HUES6 (cell line): ENCODE data around the gene A1CF.
"Not testable (repeated sequence)": the region's sequence is repeated elsewhere in the genome, so short reads cannot be mapped to it uniquely, and the experiment has no call there.

ENCODE experiments used
- H3K27ac ChIP-seq: 2 replicates; pipeline ENCODE4 v1.7.0; 2013; ENCODE audit warnings: low read depth, mild to moderate bottlenecking, low read length, inconsistent platforms
- H3K27me3 ChIP-seq: 2 replicates; pipeline ENCODE4 v1.6.1; 2013; ENCODE audit warnings: low read length; ENCODE audit not compliant: control insufficient read depth, insufficient read depth
- H3K36me3 ChIP-seq: 2 replicates; pipeline ENCODE4 v1.6.1; 2013; ENCODE audit warnings: low read length; ENCODE audit not compliant: control insufficient read depth, insufficient read depth
- H3K4me1 ChIP-seq: 2 replicates; pipeline ENCODE4 v1.6.1; 2013; ENCODE audit warnings: low read length; ENCODE audit not compliant: control insufficient read depth, insufficient read depth
- H3K4me3 ChIP-seq: 2 replicates; pipeline ENCODE4 v1.5.1; 2013; ENCODE audit warnings: low read depth, low read length
- H3K9ac ChIP-seq: one replicate; pipeline ENCODE4 v1.6.1; 2013; ENCODE audit warnings: mild to moderate bottlenecking, low read length
- H3K9me3 ChIP-seq: 2 replicates; pipeline ENCODE4 v1.6.1; 2013; ENCODE audit warnings: low read depth, low read length; ENCODE audit not compliant: control insufficient read depth, insufficient read depth

The A1CF gene, protein sequence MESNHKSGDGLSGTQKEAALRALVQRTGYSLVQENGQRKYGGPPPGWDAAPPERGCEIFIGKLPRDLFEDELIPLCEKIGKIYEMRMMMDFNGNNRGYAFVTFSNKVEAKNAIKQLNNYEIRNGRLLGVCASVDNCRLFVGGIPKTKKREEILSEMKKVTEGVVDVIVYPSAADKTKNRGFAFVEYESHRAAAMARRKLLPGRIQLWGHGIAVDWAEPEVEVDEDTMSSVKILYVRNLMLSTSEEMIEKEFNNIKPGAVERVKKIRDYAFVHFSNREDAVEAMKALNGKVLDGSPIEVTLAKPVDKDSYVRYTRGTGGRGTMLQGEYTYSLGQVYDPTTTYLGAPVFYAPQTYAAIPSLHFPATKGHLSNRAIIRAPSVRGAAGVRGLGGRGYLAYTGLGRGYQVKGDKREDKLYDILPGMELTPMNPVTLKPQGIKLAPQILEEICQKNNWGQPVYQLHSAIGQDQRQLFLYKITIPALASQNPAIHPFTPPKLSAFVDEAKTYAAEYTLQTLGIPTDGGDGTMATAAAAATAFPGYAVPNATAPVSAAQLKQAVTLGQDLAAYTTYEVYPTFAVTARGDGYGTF

DNA sequence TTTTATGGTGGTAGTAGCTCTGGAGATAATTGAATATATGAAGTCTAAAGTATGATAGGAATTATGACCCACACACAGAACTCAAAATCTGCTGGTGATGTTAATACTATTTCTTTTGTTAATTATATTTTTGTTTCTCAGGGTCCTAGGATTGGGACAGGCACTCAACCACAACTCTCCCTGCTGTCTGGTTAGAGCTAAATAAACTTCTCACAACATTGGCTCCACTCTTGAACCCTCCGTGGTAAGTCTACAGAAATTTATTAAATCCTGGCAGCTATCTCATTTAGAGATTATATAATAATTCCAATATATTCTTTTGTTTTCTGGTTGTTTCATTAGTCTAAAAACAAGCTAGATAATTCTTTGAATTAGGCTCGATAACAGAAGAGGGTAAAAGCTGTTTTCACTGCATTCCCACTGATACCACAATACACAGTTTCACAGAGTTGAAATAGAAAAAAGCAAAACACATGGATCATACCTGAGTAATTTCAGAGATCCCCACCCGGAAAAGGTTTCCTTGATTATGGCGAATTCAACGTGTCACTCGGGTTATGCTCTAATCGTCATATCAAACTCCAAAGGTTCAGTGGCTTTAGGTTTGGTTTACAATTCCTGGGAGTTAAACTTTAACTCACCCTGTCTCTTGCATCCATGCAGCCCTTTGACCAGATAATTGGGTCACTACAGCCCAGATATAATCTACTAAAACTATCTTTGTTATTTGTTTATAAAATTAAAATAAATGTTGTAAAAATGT lies at the start of gene A1CF:
TSS of gene A1CF (minus strand) at position 531 of the 763 bp plus-strand sequence. CDS start 25,687 bp downstream, outside the sequence.
- Histone ChIP-seq H3K4me1 (no peaks in the 10 kb centered on the region), H3K27me3 (no peaks in the 10 kb centered on the region), H3K9me3 (no peaks in the 10 kb centered on the region), H3K36me3 (no peaks in the 10 kb centered on the region), H3K4me3 (no peak within 1 kb of the TSS), H3K9ac (no peak within 1 kb of the TSS), H3K27ac (no peak within 1 kb of the TSS)

DNA sequence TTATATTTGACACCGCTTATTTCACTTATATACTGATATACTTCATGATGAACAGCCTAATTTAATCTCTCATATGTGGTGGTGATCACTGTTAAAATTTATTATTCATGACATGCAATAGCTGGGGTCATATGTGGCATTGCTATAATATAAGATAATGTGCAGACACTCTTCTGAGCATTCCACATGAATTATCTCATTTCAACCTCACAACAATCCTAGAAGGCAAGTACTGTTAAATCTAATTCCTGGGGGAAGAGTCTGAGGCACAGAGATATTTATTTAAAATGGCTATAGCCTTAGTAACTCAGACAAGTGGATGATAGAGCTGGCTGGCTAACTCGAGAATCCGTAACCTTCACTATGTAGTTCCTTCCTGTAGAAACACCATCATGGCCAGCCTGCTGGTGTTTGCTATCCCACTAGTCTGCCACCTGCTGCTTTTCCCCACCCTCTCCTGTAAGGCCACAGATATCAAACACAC lies 46.6 kb upstream of the A1CF start:
- no peaks in the 10 kb centered on the region for H3K4me1 ChIP-seq
- H3K9ac ChIP-seq: no peak overlapping the region
- H3K27me3 ChIP-seq: no peaks in the 10 kb centered on the region
- H3K27ac ChIP-seq: no peak overlapping the region
- H3K9me3 ChIP-seq: no peaks in the 10 kb centered on the region
- no peaks in the 10 kb centered on the region for H3K36me3 ChIP-seq
- no peak overlapping the region for H3K4me3 ChIP-seq

- Histone ChIP-seq H3K27ac (no peak overlapping the region), H3K4me3 (no peak overlapping the region), H3K4me1 (no peaks in the 10 kb centered on the region), H3K36me3 (no peaks in the 10 kb centered on the region), H3K9me3 (peaks cover 3% of the 10 kb centered on the region; the same call in 1 of the 2 replicates), H3K27me3 (no peaks in the 10 kb centered on the region), H3K9ac (no peak overlapping the region)
These were observed 44.2 kb upstream of the A1CF start for GRCh38 chr10:50929670-50930069.

GRCh38 chr10:50928190-50928552 lies 42.7 kb upstream of the A1CF start:
- Histone ChIP-seq H3K4me1 (no peaks in the 10 kb centered on the region), H3K27me3 (no peaks in the 10 kb centered on the region), H3K36me3 (no peaks in the 10 kb centered on the region), H3K27ac (no peak overlapping the region), H3K9me3 (peaks cover 18% of the 10 kb centered on the region), H3K4me3 (no peak overlapping the region), H3K9ac (no peak overlapping the region)

DNA sequence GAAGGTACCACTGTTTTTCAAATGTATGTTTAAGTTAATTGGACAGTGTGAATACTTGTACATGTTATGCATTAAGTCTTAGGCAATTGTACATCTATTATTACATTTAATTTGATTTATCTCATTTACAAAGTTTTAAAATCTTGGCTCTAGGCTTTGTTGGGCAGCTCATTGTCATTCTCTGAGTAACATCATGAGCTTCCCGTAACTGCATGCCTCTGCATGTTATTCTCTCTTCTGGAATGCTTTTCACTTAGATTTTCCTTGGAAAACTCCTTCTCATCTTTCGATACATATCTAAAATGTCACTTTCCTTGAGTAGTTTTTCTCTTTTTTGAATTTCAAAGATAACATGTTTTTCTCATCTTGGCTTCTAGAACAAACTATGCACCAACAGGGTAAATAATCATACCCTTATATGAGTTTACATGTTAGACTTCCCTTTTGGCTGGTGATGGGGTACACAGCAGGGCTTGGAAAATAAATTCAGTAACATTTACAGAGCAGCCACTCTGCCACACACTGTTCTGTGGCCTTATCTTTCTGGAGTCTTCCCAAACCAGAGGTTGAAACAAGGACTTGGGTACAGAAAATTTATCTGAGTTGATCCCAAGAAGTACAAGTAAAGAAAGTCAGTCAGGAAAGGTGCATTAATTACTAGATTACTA lies 42.2 kb upstream of the A1CF start:
- no peak overlapping the region for H3K4me3 ChIP-seq
- peaks cover 23% of the 10 kb centered on the region for H3K9me3 ChIP-seq
- H3K27ac ChIP-seq: no peak overlapping the region
- H3K36me3 ChIP-seq: no peaks in the 10 kb centered on the region
- no peak overlapping the region for H3K9ac ChIP-seq
- no peaks in the 10 kb centered on the region for H3K4me1 ChIP-seq
- H3K27me3 ChIP-seq: no peaks in the 10 kb centered on the region

- H3K36me3 ChIP-seq, H3K27ac ChIP-seq, H3K4me1 ChIP-seq, H3K4me3 ChIP-seq, H3K27me3 ChIP-seq, H3K9ac ChIP-seq: not testable (repeated sequence)
- peaks cover 32% of the 10 kb centered on the region for H3K9me3 ChIP-seq
These were observed 38.0 kb upstream of the A1CF start for GRCh38 chr10:50923471-50923870.

DNA sequence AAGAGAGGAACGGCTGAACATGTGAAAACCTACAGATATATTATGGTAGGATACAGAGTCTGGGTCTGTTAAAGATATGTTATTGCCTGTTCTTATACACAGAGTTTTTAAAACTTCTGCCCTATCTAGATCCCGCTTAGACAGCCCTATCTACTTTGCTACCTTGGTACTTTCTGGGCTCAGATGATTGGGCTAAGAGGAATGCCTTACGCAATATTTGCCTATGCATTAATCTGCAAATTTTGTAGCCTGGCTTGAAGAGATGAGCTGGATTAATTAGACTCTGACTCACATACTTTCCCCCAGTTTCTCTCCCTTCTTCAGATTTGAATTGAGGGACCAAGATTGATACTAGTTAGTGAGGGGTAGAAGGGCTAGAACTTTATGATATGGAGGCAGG lies 33.6 kb upstream of the A1CF start:
- no peaks in the 10 kb centered on the region for H3K36me3 ChIP-seq
- H3K27me3 ChIP-seq: no peaks in the 10 kb centered on the region
- H3K9me3 ChIP-seq: peaks cover 22% of the 10 kb centered on the region
- no peaks in the 10 kb centered on the region for H3K4me1 ChIP-seq
- H3K4me3 ChIP-seq: no peak overlapping the region
- H3K27ac ChIP-seq: no peak overlapping the region
- no peak overlapping the region for H3K9ac ChIP-seq

DNA sequence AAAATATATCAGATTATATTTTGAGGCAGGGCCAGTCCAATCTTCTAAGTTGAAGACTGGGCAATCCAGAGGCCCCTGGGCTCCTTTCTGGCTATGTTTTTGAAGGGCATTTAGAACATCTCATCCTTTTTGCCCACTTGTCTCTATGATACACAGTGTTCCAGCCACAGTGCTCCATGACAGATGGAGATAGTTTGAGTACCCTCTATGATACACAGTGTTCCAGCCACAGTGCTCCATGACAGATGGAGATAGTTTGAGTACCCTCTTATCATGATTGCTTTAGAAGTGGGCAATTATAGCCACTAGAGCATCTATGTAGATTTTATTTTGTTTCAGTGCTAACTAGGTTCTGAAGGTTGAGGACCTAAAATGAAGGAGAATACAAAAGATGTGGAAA lies 33.1 kb upstream of the A1CF start:
- Histone ChIP-seq H3K36me3 (no peaks in the 10 kb centered on the region), H3K27me3 (no peaks in the 10 kb centered on the region), H3K9ac (no peak overlapping the region), H3K9me3 (peaks cover 17% of the 10 kb centered on the region), H3K4me3 (no peak overlapping the region), H3K4me1 (no peaks in the 10 kb centered on the region), H3K27ac (no peak overlapping the region)

- Histone ChIP-seq H3K27ac (no peak overlapping the region), H3K9me3 (peaks cover 7% of the 10 kb centered on the region; the same call in 1 of the 2 replicates), H3K9ac (no peak overlapping the region), H3K27me3 (no peaks in the 10 kb centered on the region), H3K36me3 (no peaks in the 10 kb centered on the region), H3K4me1 (no peaks in the 10 kb centered on the region), H3K4me3 (no peak overlapping the region)
These were observed 32.1 kb upstream of the A1CF start for GRCh38 chr10:50917486-50917885.

- no peaks in the 10 kb centered on the region for H3K9me3 ChIP-seq
- H3K27me3 ChIP-seq: no peaks in the 10 kb centered on the region
- H3K36me3 ChIP-seq: no peaks in the 10 kb centered on the region
- no peak overlapping the region for H3K27ac ChIP-seq
- H3K4me1 ChIP-seq: no peaks in the 10 kb centered on the region
- H3K9ac ChIP-seq: no peak overlapping the region
- no peak overlapping the region for H3K4me3 ChIP-seq
These were observed 24.0 kb upstream of the A1CF start for GRCh38 chr10:50909334-50910014.
